GM23248 (cell line): ENCODE data around the gene CNTNAP4.

ENCODE experiments used
- EZH2 ChIP-seq: fragments of 200-600 bp; sonication (generic); IDR thresholded peaks from 2 replicates; pipeline ENCODE4 v1.6.1; 2018; ENCODE audit warnings: antibody characterized with exemption, mild to moderate bottlenecking; ENCODE audit not compliant: insufficient read depth, poor library complexity, severe bottlenecking
- EZH2phosphoT487 ChIP-seq: fragments of 200-600 bp; sonication (generic); IDR thresholded peaks from 2 replicates; pipeline ENCODE4 v1.6.1; 2018; ENCODE audit warnings: antibody characterized with exemption, moderate library complexity, mild to moderate bottlenecking, low read depth; ENCODE audit not compliant: insufficient read depth

- TF ChIP-seq EZH2phosphoT487 (no peak), EZH2 (no peak)
These were observed 254.0 kb downstream of the CNTNAP4 start for GRCh38 chr16:76531236-76531635.
